HG02678 (cell line): Measurements from ENCODE around the gene TCEAL8.

ENCODE experiments used
- ATAC-seq: cut with Tn5 transposase; IDR thresholded peaks from one replicate; pipeline ENCODE4 v1.9.1; 2021; ENCODE audit warnings: mild to moderate bottlenecking, moderate library complexity; ENCODE audit not compliant: unreplicated experiment

The TCEAL8 gene

DNA sequence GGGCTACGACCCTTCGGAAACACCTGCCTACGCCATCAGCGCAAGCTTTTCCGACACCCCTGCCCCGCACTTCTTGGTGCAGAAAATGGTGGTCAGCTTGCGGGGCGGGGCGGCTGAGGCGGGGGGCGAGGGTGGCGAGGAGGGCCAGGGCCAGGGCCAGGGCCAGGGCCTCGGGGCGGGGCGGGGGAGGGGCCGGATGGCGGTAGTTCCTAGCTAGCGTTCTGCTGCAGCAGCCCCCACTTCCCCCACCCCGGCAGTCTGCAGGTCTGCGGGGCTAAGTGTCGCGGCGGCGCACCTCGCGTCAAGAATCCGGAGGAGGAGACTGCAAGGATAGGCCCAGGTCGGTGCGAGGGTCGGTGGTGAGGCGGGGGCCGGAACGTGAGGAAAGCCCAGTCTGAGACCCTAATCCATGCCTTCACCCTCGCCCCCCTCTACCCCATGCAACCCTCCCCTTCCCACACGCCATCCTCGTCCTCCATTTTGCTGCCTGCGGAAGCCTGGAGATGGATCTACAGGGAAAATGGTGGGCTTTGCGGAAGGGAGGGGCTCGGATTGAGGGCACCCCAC, 39.4 kb downstream of the TCEAL8 start:
- ATAC-seq = peak; percentile 18

DNA sequence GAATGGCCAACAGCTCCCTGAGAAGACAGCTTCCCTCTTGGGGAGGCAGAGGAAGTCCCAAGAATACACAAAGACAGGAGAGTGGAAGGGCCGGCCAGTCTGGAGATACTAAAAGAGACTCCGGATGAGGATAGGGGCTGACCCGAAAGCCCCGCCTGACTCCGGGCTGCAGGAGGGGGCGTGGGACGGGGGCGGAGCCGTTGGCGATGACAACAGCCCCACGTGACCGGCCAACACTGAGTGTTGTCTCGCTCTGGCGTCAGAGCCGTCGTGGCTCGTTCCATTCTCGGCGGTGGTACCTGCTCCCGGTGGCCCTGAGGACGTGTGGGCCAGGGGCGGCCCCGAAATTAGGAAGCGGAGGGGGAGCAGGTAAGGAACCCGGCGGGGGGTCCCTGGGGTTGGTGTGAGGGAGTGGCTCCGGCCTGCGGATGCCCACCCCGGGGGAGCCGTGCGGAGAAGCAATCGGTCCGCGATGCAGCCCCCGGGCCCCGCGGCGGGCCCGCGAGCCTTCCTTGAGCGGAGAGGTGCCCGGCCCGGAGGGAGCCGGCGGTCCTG, 40.0 kb downstream of the TCEAL8 start, which contains the start of gene BEX4:
TSS of gene BEX4 (plus strand) at position 239 of the 555 bp plus-strand sequence. CDS start 1,046 bp downstream, outside the sequence.
- ATAC-seq = peak; percentile 98

DNA sequence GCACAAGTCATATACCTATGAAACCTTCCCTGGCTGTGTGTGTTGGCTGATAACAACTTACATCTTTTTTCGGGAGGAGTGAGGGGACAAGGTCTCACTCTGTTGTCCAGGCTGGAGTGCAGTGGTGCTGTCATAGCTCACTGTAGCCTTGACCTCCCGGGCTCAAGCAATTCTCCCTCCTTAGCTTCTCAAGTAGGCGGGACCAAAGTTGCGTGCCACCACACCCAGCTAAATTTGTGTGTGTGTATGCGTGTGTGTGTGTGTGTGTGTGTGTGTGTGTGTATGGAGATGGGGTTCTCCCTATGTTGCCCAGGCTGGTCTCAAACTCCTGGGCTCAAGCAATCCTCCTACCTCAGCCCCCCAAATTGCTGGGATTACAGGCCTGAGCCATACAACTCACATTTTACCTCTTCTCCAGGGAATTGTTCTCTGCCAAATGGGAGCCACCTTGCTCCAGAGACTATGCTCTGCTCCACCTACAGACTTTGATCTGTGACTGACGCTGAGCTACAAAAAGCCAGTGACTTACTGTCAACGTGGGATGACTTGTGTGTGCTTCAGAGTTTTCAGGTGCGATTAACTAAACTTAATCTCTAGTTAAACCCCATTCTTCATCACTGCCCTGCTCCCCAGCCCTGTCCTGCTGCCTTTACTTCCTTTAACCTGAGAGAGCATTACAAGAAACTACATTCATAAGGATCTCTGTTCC, 42.1 kb downstream of the TCEAL8 start:
- no peak for ATAC-seq

DNA sequence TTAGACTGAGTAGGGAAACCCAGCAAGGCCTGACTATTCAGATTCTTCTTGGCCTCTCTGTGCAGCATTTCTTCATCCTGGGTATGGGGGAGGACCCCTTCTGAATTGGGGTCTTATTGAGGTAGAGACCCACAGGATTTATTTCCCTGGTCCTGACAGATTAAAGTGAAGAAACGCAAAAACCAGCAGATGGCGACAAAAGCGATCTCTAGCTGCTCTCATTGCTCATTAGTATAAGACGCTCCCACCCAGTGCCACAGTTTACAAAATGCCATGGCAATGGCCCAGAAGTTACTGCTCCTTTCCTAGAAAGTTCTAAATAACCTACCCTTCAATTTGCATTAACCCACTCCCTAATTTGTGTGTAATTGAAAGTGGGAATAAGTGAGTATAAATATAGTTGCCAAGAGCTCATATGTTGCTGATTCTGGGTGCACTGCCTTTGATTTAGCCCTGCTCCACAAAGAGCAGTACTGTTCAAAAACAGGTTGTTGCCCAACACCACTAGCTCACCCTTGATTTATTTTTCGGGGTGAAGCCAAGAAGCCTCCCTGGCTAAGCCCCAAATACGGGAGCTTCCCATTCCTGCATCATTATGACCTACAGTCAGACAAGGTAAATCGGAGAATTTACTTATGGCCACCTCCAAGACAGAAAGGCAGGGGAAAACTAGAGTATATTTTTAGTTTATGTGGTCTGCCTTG, 43.8 kb downstream of the TCEAL8 start:
- ATAC-seq = no peak

DNA sequence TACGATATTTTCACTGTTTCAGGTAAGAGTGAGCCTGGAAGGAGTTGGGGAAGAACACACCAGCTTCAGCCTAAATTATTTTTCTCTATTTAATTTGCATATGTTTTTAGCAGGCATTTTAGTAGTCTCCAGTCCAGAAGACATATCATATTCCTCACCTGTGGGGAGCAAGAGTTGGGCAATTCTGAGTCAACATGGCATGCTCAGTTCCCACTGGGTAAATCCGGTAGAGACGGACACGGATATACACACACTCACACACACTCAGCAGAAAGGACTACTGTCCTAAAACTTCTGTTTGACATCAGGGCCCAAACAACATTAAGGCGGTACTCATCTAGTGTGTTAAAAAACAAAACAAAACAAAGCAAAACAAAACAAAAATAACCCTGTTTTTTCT, 44.9 kb downstream of the TCEAL8 start:
- no peak for ATAC-seq
